ENCODE data around the gene KLF5. TPM values are rescaled to one million over a fixed set of nuclear protein-coding genes. Genes with fewer than 3 reads are reported as not detected.
A peak's percentile ranks its signal among the peaks of the same experiment; 100 is the strongest.

The KLF5 gene
- total RNA-seq, 1 donor from 2014 or later: 185 TPM

DNA sequence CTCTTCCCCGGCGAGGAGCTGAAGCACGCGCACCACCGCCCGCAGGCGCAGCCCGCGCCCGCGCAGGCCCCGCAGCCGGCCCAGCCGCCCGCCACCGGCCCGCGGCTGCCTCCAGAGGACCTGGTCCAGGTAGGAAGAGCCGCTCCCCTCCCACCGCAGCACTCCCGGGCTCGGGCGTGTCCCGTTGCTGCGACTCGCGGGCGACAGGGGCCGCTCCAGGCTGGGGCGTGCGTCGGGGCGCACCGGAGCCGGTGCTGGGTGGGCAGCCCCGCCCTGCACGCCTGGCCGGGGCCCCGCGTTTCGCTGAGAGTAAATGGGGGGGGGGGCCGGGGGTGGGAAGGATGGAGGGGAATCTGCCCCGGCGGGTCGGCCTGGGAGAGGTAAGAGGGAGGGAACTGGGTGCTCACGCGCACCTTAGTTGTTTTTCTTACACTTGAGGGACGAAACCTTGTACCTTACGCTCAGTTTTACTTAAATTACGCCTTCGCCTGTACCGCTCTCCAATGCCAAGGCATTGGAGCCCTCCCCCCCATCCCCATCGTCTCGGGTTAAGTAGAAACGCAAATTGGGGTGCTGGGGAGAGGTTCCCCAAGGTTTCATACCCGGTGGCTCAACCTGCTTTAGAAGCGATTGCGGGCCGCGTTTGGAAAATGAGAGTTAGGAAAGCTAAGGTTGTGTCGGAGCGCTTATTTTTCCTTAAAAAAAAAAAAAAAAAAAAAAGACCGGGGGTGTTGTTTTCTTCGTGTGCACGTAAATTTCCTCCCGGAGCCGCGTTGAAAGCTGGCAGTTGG is 850 bp downstream of the KLF5 start:
- peak; percentile 58 for DNase-seq (ENCODE audit: low spot score)

DNA sequence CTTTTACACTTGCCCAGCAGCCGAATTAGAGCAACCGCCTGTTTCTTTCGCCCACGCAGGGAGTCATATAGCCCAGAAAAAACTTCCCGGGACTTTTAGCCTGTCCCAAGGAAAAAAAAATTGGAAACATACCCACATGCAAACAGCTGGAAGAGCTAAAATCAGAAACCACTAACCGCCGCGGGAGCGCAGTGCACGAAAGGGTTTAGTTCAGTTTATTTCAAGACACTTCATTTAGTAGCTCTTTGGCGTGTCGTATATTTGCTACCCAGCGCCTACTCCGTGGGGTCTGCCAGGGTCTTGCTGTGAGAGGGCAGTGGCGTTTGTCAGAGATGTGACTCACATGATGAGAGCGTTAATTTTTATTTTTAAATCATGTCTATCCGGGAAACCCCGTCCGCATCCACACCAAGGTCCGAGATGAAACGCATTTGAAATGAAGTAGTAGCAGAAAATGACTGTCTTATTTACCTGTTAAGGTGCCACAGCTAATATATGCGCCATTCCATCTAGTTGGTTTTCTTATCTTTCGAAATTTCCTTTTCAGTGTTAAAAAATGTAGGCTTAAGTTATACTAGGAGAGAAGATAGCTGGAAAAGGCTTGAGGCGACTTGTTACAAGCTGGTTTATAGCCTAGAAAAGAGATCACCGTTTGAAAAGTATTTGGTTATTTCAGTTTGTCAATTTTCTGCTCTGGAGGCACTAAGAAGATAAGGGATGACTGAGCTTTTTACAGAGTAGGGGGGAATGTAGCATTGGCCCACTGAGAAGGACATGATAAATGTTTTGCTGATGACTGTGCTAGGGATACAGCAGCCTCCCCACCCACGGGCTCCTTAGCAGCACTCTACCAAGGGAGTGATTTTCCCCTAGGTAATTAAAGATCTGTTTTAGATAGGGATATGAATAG is 1.7 kb downstream of the KLF5 start:
- no peak for DNase-seq (ENCODE audit: low spot score)

DNA sequence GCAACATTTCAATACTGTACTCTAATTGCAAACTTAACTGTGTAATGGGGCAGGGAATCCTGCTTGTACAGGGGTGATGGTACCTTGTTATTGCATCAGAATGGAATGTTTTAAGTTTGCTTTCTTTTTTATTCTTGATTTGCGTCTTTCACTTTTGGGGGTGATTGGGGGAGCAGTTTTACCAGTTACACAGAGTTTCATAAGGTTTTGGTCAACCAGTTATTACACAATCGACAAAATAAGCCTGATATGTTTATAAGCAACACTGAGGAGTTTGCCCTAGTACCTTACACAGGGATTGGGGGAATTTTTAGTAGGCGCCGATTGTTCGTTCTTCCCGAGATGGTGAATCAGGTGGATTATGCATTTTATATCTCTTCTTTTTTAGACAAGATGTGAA is 2.7 kb downstream of the KLF5 start:
- no peak for DNase-seq (ENCODE audit: low spot score)

DNA sequence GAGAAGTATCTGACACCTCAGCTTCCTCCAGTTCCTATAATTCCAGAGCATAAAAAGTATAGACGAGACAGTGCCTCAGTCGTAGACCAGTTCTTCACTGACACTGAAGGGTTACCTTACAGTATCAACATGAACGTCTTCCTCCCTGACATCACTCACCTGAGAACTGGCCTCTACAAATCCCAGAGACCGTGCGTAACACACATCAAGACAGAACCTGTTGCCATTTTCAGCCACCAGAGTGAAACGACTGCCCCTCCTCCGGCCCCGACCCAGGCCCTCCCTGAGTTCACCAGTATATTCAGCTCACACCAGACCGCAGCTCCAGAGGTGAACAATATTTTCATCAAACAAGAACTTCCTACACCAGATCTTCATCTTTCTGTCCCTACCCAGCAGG is 3.1 kb downstream of the KLF5 start:
- DNase-seq (ENCODE audit: low spot score): no peak

DNA sequence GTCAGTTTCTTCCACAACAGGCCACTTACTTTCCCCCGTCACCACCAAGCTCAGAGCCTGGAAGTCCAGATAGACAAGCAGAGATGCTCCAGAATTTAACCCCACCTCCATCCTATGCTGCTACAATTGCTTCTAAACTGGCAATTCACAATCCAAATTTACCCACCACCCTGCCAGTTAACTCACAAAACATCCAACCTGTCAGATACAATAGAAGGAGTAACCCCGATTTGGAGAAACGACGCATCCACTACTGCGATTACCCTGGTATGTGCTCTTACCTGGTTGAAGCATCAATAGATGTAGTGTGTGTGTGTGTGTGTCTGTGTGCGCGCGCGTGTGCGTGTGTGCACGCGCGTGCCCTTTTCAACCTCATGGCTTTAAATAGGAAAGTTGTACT is 3.7 kb downstream of the KLF5 start:
- no peak for DNase-seq (ENCODE audit: low spot score)

DNA sequence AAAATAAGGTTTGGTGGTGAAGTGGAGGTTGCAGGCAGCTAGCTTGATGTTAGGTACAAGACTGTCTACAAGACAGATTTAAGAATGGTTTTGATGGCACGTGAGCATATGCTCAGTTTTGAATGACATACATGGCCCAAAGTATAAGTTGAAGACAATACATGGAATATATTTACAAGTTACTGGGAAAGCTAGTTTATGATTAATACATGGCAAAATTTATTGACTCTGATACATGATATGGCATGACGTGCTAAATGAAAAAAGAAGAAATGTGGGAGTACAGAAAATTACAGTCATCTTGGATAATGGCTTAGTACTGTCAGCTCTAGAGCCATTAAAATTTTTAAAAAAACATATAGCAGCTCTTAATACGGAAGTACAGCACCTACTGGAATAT is 4.4 kb downstream of the KLF5 start:
- DNase-seq (ENCODE audit: low spot score): no peak

DNA sequence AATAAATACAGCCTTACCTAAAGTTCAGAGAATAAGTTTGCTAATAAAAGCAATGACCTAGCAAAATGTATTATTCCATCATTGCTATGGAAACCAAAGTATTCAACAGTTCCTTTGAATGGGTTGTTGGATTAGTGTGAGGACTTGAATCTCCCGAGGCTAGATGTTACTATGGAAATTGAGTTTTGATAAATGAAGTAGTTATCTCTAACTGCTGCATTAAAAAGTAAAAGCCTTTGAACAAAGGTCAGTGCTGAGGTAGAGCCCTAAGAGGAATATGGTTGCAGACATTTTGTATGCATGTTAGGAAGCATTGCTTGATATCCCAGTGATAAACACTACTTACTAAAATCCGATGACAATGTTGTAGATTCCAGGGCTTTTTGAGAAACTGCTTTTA is 6.2 kb downstream of the KLF5 start:
- DNase-seq (ENCODE audit: low spot score): no peak

DNA sequence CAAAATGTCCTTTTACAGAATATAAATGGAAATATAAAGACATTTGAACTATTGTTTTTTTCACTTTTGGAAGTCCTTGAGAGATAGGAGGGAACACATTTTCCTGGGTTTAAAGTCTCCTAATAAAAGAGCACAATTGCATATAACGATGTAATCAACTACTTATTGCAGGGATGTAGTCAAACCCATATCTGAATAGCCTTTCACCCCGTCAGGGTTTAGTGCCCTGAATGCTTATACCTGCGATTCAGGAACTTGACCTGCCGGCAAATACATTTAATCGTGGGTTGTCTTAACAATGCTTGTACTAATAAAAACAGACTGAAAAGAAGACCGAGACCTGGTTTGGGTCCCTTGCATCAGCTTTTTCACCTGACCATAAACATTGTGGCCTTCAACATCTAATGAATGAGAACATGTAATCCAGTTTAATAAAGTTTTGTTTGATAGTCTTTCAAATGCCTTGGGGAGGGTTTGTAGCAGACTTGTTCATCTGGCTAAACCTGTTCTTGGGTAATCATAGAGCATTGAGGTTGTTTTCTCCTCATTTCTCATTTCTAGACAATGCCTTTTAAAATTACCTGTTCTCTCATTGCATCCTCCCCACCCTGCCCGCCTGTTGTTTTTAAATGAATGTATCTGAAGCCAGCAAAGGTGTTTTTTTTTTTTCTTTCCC is 7.0 kb downstream of the KLF5 start:
- no peak for DNase-seq (ENCODE audit: low spot score)

DNA sequence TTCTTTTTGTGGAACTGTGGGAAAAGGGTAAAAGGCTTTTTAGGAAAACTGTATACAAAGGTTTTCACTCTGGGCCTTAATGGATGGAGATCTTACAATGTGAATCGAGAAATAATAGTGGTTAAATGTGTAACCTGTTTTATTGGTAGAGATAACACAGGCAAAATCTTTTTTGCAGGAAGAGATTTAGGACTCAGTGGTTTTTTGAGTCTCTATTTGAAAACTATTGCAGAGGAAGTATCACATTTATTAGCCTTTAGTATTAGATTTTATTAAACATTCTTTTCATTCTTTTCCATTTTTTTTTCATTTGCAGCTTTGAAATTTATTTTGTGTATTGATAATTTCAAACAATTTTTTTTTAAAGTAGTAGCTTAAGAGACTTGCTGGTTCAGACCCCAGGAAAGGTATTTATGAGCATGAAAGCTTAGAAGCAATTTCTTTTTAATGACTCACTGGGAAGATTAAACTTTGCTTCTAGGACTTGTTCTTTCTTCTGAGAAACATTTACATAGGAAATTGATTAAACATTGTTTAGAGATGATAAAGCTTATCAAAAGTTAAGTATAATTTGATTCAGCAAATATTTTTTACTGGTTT is 10.5 kb downstream of the KLF5 start:
- no peak for DNase-seq (ENCODE audit: low spot score)

DNA sequence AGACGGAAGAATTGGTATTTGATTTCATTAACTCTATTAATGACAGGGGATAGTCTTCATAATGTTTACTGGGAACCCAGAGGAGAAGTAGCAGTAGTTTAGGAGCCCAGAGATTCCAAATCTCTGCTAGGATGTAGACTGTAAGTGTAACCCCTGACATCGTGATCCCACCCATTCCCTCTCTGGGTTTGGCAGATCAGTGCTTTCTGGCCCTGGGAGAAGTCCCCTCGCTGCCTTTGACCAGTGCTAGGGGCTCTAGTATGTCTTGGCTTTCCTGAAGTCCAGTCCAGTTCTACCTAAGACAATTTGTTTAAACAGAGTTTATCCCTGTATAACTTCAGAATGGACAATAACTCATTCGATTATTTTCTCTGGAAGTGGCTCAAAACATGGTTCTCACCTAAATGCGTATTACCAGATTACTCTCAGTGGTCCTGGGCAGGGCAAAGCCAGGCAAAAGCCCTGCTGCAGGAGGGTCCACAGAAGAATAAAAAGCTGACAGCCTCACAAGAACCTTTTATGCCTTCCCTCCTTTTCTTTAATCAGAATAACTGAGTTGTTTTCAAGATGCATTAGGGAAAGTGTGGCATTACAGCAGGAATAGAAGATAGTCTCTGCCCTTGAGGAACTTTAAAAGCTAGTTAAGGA is 11.8 kb downstream of the KLF5 start:
- DNase-seq (ENCODE audit: low spot score): no peak

DNA sequence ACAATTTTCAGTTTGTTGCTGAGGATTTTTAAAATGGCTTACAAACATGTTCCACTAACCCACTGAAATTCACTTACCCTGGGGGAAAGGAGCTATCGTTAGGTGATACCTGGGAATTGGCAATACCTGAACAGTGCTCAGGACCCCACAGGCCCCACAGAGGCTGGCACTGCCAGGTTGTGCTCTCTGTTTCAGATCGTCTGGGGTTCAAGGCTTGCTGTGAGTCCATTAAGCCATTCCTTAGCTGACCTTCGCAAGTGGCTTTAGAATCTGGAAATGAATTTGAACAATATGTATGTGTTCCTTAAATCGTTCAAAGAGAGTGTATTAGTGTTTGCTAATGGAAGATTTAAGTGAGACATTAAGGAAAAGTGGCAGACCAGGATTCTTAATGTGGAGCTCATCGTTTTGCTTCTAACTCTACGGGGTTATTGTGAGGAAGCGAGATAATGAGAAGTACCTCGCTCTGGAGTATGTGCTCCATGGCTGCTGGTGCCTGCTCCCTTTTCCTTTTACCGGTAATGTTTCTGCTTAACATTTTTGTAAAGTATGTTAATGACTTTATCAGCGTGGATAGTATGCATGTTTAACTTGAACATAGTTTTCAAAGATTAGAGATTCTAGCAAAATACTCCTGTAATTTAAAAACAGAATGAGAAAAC is 13.6 kb downstream of the KLF5 start:
- no peak for DNase-seq (ENCODE audit: low spot score)

DNA sequence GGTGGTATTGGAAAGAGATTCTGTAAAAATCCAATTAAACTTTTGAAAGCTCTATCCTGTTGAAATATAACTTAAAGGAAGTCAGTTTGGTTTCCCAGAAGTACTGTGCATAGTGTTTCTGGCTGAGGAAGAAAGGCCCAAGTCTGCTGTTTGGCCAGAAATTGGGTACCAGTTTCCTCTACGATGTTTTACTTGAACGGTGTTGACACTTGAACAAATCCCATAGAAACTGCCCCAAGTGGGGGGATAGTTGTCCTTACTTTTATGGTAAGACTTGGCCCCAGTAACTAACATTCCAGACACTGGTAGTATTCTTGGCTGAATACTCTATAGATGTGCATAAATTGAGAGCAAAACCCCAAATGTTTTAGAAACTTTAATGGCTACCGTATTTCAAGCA is 14.2 kb downstream of the KLF5 start:
- no peak for DNase-seq (ENCODE audit: low spot score)

DNA sequence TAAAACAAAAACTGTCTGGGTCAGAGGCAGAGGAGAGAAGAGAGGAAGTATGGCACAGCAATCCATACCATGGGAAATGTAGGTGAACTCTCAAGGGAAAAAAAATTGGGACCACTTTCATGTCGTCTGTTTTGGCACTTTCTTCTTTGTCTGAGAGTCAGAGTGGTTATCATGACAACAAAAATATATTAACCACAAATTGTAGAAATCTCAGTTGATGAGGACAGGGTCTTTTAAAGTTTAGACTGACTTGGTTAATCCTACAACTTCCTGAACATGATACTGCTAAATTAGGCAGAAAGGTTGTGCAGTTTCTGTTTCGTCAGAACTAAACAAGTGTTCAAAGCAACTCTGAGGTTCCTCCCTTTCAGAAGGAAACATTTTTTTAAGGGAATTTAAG is 15.2 kb downstream of the KLF5 start:
- no peak for DNase-seq (ENCODE audit: low spot score)

DNA sequence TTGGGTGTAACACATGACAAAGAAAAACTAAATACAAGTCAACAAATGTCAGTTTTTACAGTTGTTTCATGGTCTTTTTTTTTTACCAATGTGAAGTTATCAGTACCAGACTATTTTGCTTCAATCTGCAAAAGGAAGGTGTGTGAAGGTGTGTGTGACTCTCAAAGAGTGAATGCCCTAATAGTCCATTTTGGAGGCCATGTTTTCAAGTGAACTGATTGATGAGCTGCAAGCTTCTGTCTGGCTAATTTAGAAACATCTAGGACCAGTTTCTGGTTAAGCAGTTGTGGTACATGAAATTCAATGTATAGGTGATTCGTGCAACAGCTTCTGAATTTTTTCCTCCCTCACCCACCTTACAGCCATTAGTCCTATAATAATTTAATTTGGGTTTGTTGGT is 16.1 kb downstream of the KLF5 start:
- DNase-seq (ENCODE audit: low spot score): no peak

DNA sequence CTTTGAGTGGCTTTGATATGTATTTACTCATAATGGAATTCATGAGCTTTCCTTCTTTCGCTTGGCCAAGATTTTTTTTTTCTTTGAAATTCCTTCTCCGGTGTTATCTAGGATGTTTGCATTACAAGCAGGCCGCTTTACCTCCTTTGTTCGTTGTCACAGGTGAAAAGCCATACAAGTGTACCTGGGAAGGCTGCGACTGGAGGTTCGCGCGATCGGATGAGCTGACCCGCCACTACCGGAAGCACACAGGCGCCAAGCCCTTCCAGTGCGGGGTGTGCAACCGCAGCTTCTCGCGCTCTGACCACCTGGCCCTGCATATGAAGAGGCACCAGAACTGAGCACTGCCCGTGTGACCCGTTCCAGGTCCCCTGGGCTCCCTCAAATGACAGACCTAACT is 16.7 kb downstream of the KLF5 start:
- DNase-seq (ENCODE audit: low spot score): no peak

DNA sequence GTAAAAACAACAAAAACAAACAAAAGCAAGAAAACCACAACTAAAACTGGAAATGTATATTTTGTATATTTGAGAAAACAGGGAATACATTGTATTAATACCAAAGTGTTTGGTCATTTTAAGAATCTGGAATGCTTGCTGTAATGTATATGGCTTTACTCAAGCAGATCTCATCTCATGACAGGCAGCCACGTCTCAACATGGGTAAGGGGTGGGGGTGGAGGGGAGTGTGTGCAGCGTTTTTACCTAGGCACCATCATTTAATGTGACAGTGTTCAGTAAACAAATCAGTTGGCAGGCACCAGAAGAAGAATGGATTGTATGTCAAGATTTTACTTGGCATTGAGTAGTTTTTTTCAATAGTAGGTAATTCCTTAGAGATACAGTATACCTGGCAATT is 17.1 kb downstream of the KLF5 start:
- no peak for DNase-seq (ENCODE audit: low spot score)

DNA sequence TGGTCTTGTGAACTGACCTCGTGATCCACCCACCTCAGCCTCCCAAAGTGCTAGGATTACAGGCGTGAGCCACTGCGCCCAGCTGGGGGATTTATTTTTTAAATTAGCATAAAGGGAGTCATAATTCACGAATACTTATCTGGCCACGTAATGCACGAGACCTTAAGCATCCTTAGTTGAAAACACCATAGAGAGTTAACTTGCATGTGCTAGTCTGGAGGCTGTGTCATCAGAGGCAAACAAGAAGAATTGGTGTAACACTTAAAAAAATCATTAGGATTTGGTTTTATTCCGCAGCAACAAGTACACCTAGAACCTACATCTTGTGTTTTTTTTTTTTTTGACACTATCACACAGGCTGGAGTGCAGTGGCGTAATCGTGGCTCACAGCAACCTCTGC is 19.1 kb downstream of the KLF5 start:
- DNase-seq (ENCODE audit: low spot score): no peak

DNA sequence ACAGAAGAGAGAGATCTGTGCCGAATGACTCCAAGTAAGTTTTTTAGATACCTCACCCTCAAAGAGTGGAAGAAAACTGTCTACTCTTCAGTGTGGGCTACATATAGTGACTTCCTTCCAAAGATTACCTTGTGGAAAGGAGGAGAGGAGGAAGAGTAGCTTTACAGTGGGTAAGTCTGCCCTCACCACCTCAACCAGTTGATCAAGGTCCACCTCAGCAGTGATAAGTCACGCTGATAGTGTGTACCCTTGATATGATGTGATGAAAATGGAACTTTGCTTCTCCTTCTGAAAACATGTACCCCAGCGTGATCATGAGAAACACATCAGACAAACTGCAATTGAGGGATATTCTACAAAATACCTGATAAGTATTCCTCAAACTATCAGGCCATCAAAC is 20.6 kb downstream of the KLF5 start:
- no peak for DNase-seq (ENCODE audit: low spot score)

DNA sequence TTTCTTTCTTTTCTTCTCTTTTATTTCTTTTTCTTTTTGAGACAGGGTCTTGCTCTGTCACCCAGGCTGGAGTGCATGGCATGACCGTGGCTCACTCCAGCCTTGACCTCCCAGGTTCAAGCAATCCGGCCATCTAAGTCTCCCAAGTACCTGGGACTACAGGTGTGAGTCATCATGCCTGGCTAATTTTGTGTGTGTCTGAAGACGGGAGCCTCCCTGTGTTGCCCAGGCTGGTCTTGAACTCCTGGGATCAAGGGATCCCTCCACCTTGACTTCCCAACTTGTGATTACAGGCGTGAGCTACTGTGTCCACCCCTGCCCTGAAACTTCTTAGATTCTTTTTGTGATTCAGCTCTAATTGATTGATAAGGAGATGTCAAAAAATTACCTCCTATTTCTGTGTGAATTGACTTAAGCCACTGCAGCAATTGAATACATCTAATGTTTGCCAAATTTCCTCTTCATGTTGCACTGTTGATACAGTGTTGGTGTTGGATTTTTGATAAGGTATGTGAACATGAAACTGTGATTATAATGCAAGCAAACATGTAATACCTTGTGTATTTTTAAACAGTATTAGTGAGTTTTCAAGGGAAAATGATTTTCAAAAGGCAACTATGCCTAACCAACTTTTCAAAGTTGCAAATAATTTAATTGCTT is 22.6 kb downstream of the KLF5 start:
- no peak for DNase-seq (ENCODE audit: low spot score)

DNA sequence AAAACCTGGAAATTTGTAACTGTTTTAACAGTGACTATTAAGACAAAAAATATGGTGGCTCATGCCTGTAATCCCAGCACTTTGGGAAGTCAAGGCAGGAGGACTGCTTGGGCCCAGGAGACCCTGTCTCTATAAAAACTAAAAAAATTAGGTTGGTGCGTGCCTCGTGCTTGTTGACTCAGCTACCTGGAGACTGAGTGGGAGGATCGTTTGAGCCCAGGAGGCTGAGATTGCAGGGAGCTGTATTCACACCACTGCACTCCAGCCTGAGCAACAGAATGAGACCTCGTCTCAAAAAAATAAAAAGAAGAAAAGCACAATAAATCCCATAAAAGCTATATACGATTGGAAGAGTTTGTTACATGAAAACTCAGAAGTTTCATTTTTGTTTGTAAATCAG is 23.7 kb downstream of the KLF5 start:
- DNase-seq (ENCODE audit: low spot score): no peak

DNA sequence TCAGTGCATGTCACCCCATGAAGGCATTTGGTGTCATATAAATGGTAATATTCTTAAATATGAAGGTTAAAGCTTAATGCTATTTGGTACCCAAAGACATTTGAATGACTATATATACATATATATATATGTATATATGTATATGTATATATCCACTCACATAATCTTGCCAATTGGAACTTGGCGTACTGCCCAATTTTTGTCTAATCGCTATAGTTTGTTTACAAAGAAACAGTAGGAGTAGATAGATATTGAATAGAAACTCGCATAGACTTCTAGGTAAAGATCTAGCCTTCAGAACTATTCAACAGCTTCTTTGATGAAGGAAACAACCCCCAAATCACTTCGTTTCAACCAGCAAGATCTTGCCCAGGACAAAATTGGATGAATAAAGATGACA is 24.1 kb downstream of the KLF5 start:
- no peak for DNase-seq (ENCODE audit: low spot score)
